Measurements from ENCODE around the gene CREB3L1.

CREB3L1 gene

GRCh38 chr11:46322759-46323158 is 45.3 kb downstream of the CREB3L1 start:
- DNase-seq (ENCODE audit: low read depth) = peak; percentile 33

GRCh38 chr11:46326813-46327416 is 49.5 kb downstream of the CREB3L1 start:
- DNase-seq (ENCODE audit: low read depth) = no peak

GRCh38 chr11:46327829-46328228 is 50.4 kb downstream of the CREB3L1 start:
- DNase-seq (ENCODE audit: low read depth) = no peak

- no peak for DNase-seq (ENCODE audit: low read depth)
These were observed 52.7 kb downstream of the CREB3L1 start for GRCh38 chr11:46330154-46330553.

GRCh38 chr11:46330563-46331281 is 53.3 kb downstream of the CREB3L1 start:
- no peak for DNase-seq (ENCODE audit: low read depth)

GRCh38 chr11:46331282-46331984 is 54.0 kb downstream of the CREB3L1 start:
- DNase-seq (ENCODE audit: low read depth) = no peak

- no peak for DNase-seq (ENCODE audit: low read depth)
These were observed 54.7 kb downstream of the CREB3L1 start for GRCh38 chr11:46332093-46332567.

GRCh38 chr11:46332568-46333393 is 55.3 kb downstream of the CREB3L1 start:
- DNase-seq (ENCODE audit: low read depth) = no peak

GRCh38 chr11:46333394-46333947 is 56.0 kb downstream of the CREB3L1 start:
- no peak for DNase-seq (ENCODE audit: low read depth)

GRCh38 chr11:46334211-46334610 is 56.7 kb downstream of the CREB3L1 start:
- no peak for DNase-seq (ENCODE audit: low read depth)

GRCh38 chr11:46335271-46335670 is 57.8 kb downstream of the CREB3L1 start:
- DNase-seq (ENCODE audit: low read depth) = no peak

- DNase-seq (ENCODE audit: low read depth) = no peak
These were observed 58.6 kb downstream of the CREB3L1 start for GRCh38 chr11:46335890-46336562.

- DNase-seq (ENCODE audit: low read depth) = no peak
These were observed 59.2 kb downstream of the CREB3L1 start for GRCh38 chr11:46336563-46337180.

GRCh38 chr11:46337626-46338345 is 60.3 kb downstream of the CREB3L1 start:
- DNase-seq (ENCODE audit: low read depth) = no peak

- DNase-seq (ENCODE audit: low read depth) = no peak
These were observed 61.1 kb downstream of the CREB3L1 start for GRCh38 chr11:46338636-46338987.

GRCh38 chr11:46338988-46339666 is 61.7 kb downstream of the CREB3L1 start:
- DNase-seq (ENCODE audit: low read depth) = no peak

GRCh38 chr11:46339816-46340215 is 62.4 kb downstream of the CREB3L1 start:
- DNase-seq (ENCODE audit: low read depth) = no peak

GRCh38 chr11:46341454-46341853 is 64.0 kb downstream of the CREB3L1 start:
- DNase-seq (ENCODE audit: low read depth) = no peak

GRCh38 chr11:46342239-46342638 is 64.8 kb downstream of the CREB3L1 start:
- no peak for DNase-seq (ENCODE audit: low read depth)

- no peak for DNase-seq (ENCODE audit: low read depth)
These were observed 66.1 kb downstream of the CREB3L1 start for GRCh38 chr11:46343520-46343919.
